ENCODE data around the gene TGFBR3.

The TGFBR3 gene

DNA sequence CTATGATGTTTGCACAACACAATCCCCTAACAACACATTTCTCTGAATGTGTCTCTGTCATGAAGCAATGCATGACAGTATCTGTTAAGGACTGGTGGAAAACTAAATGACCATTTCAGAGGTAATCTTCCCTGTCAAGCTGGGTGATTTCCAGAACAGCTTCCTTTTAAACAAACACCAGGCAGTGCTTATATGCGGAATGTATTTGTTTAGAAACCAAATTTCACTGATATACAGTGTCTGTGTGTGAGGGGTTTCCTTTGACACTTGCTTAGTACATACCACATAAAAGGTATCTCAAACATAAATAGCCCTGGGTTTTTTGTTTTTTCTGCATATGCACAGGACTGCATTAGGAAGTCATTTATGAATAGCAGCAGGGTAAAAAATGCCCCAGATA, 95.6 kb downstream of the TGFBR3 start:
- no peak overlapping the region for H2BK120ac ChIP-seq (ENCODE audit: low read depth, low read length)
- H3K4me2 ChIP-seq (ENCODE audit: insufficient read depth, low read length, poor library complexity, severe bottlenecking) = no peak overlapping the region
- H3K4me3 ChIP-seq (ENCODE audit: low read length in 2 of 2) = no peak overlapping the region
- H3K4me1 ChIP-seq (ENCODE audit: control insufficient read depth in 2 of 2, insufficient read depth in 1 of 2, low read depth in 1 of 2, low read length in 2 of 2) = peaks cover 9 to 18% of the 10 kb centered on the region in 2 donors
- no peak overlapping the region for H2AK5ac ChIP-seq (ENCODE audit: low read depth, low read length)
- H2BK5ac ChIP-seq (ENCODE audit: low read length) = no peak overlapping the region
- DNase-seq (ENCODE audit: low spot score) = no peak
- no peak overlapping the region for H4K91ac ChIP-seq (ENCODE audit: low read depth, low read length, poor library complexity)
- H3K14ac ChIP-seq (ENCODE audit: low read length) = no peak overlapping the region
- H3K79me1 ChIP-seq (ENCODE audit: low read depth, low read length) = no peaks in the 10 kb centered on the region
- H3K23ac ChIP-seq (ENCODE audit: low read depth, low read length, poor library complexity) = no peak overlapping the region
- H3K4ac ChIP-seq (ENCODE audit: low read length) = no peak overlapping the region
- no peaks in the 10 kb centered on the region for H3K36me3 ChIP-seq (replicated peaks in 1 of 2; ENCODE audit: control insufficient read depth in 2 of 2, insufficient read depth in 2 of 2, low read length in 2 of 2)
- peaks cover 0 to 5% of the 10 kb centered on the region in 2 donors for H3K9me3 ChIP-seq (replicated peaks in 1 of 2; ENCODE audit: control insufficient read depth in 2 of 2, insufficient read depth in 1 of 2, low read depth in 1 of 2, low read length in 2 of 2)
- H3K27ac ChIP-seq (replicated peaks; ENCODE audit: low read length) = no peak overlapping the region
- no peak overlapping the region for H4K8ac ChIP-seq (ENCODE audit: low read depth, low read length)
- no peak overlapping the region for H3K18ac ChIP-seq (ENCODE audit: low read length)
- H2BK12ac ChIP-seq (ENCODE audit: low read length) = no peak overlapping the region
- no peak overlapping the region for H3K9ac ChIP-seq (ENCODE audit: low read depth, low read length, poor library complexity)
- no peaks in the 10 kb centered on the region for H3K27me3 ChIP-seq (ENCODE audit: control insufficient read depth in 3 of 3, insufficient read depth in 3 of 3, low read depth in 1 of 3, low read length in 3 of 3)
- WGBS, 2 donors (ENCODE audit: extremely low coverage in 2 of 2, insufficient read length in 2 of 2, insufficient replicate concordance in 1 of 2) = no CpG with 5 or more reads among the region's 1 CpG
- no peak overlapping the region for H2BK15ac ChIP-seq (ENCODE audit: low read length)
- no peak overlapping the region for H2AFZ ChIP-seq (ENCODE audit: low read length)

DNA sequence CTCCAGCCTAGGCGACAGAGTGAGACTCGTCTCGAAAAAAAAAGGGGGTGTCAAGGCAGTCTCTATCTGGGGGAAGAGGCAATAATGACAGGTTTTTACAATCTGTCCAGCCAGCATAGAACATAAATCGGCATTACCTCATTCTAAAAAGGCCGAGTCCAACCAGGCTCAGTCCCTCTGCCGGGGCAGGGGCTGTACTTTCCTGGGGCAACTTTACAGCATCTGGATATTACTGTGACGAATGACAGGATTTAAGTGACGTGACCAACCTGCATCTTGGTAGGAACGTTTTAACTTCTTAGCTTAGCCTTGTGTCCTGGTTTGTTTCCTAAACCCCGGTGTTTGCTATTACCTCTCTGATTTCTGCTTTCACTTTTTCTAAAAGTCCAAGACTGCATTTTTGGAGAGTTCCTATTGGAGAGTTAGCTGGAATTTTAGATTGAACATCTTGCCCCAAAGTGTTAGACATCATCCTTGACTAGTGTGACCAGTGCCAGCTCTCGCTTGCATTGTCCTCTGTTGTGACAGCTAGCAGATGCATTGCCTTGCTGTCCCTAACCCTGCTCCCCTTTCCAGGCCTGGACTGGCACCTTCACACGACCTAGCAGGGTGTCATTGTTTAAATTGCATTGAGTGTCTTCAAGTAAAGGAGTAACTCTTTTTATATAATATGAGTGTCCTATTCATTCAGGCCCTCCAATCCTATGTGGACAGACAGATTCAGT, 96.5 kb downstream of the TGFBR3 start:
- no peak overlapping the region for H2BK120ac ChIP-seq (ENCODE audit: low read depth, low read length)
- no peak for DNase-seq (ENCODE audit: low spot score)
- no peak overlapping the region for H4K91ac ChIP-seq (ENCODE audit: low read depth, low read length, poor library complexity)
- H2BK5ac ChIP-seq (ENCODE audit: low read length) = no peak overlapping the region
- H3K14ac ChIP-seq (ENCODE audit: low read length) = no peak overlapping the region
- H3K4ac ChIP-seq (ENCODE audit: low read length) = no peak overlapping the region
- H3K4me2 ChIP-seq (ENCODE audit: insufficient read depth, low read length, poor library complexity, severe bottlenecking) = no peak overlapping the region
- peaks cover 0 to under 1% of the 10 kb centered on the region in 2 donors for H3K9me3 ChIP-seq (replicated peaks in 1 of 2; ENCODE audit: control insufficient read depth in 2 of 2, insufficient read depth in 1 of 2, low read depth in 1 of 2, low read length in 2 of 2)
- no peak overlapping the region for H3K9ac ChIP-seq (ENCODE audit: low read depth, low read length, poor library complexity)
- H3K4me3 ChIP-seq (ENCODE audit: low read length in 2 of 2) = no peak overlapping the region
- H3K36me3 ChIP-seq (replicated peaks in 1 of 2; ENCODE audit: control insufficient read depth in 2 of 2, insufficient read depth in 2 of 2, low read length in 2 of 2) = no peaks in the 10 kb centered on the region
- H2BK12ac ChIP-seq (ENCODE audit: low read length) = no peak overlapping the region
- H3K23ac ChIP-seq (ENCODE audit: low read depth, low read length, poor library complexity) = no peak overlapping the region
- H4K8ac ChIP-seq (ENCODE audit: low read depth, low read length) = no peak overlapping the region
- no peak overlapping the region for H2BK15ac ChIP-seq (ENCODE audit: low read length)
- H2AK5ac ChIP-seq (ENCODE audit: low read depth, low read length) = no peak overlapping the region
- H3K18ac ChIP-seq (ENCODE audit: low read length) = no peak overlapping the region
- H3K27ac ChIP-seq (replicated peaks; ENCODE audit: low read length) = no peak overlapping the region
- H2AFZ ChIP-seq (ENCODE audit: low read length) = no peak overlapping the region
- H3K79me1 ChIP-seq (ENCODE audit: low read depth, low read length) = no peaks in the 10 kb centered on the region
- no peaks in the 10 kb centered on the region for H3K27me3 ChIP-seq (ENCODE audit: control insufficient read depth in 3 of 3, insufficient read depth in 3 of 3, low read depth in 1 of 3, low read length in 3 of 3)
- peaks cover 9 to 19% of the 10 kb centered on the region in 2 donors for H3K4me1 ChIP-seq (ENCODE audit: control insufficient read depth in 2 of 2, insufficient read depth in 1 of 2, low read depth in 1 of 2, low read length in 2 of 2)
- no CpG with 5 or more reads among the region's 12 CpGs for WGBS, 2 donors (ENCODE audit: extremely low coverage in 2 of 2, insufficient read length in 2 of 2, insufficient replicate concordance in 1 of 2)

DNA sequence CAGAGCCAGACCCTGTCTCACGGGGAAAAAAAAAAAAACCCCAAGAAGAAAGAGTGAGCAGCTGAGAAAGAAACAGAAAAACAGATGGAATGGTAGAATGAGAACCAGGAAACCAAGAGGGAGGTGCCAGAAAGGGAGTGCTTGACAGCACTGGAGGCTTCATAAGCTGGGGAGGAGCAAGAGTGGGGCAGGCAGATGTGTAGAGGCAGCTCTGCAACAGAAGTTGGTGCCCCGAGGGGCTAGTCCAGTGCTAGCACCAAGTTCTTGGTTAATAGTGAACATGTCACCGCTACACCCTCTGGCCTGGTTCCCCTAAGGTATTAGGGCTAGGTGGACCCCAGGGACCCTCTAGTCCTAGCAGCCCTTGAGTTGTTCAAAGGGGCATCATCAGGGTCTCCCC, 98.0 kb downstream of the TGFBR3 start:
- Histone ChIP-seq H2BK12ac (ENCODE audit: low read length) (no peak overlapping the region), H3K18ac (ENCODE audit: low read length) (no peak overlapping the region), H3K4me2 (ENCODE audit: insufficient read depth, low read length, poor library complexity, severe bottlenecking) (no peak overlapping the region), H3K14ac (ENCODE audit: low read length) (no peak overlapping the region), H3K9ac (ENCODE audit: low read depth, low read length, poor library complexity) (no peak overlapping the region), H2AK5ac (ENCODE audit: low read depth, low read length) (no peak overlapping the region), H2BK15ac (ENCODE audit: low read length) (no peak overlapping the region), H2AFZ (ENCODE audit: low read length) (no peak overlapping the region), H2BK120ac (ENCODE audit: low read depth, low read length) (no peak overlapping the region), H3K23ac (ENCODE audit: low read depth, low read length, poor library complexity) (no peak overlapping the region), H4K8ac (ENCODE audit: low read depth, low read length) (no peak overlapping the region), H3K4me1 (ENCODE audit: control insufficient read depth in 2 of 2, insufficient read depth in 1 of 2, low read depth in 1 of 2, low read length in 2 of 2) (peaks cover 9 to 18% of the 10 kb centered on the region in 2 donors), H3K27ac (replicated peaks; ENCODE audit: low read length) (no peak overlapping the region), H4K91ac (ENCODE audit: low read depth, low read length, poor library complexity) (no peak overlapping the region), H3K4ac (ENCODE audit: low read length) (no peak overlapping the region), H3K36me3 (replicated peaks in 1 of 2; ENCODE audit: control insufficient read depth in 2 of 2, insufficient read depth in 2 of 2, low read length in 2 of 2) (no peaks in the 10 kb centered on the region), H2BK5ac (ENCODE audit: low read length) (no peak overlapping the region), H3K79me1 (ENCODE audit: low read depth, low read length) (no peaks in the 10 kb centered on the region), H3K27me3 (ENCODE audit: control insufficient read depth in 3 of 3, insufficient read depth in 3 of 3, low read depth in 1 of 3, low read length in 3 of 3) (no peaks in the 10 kb centered on the region), H3K9me3 (replicated peaks in 1 of 2; ENCODE audit: control insufficient read depth in 2 of 2, insufficient read depth in 1 of 2, low read depth in 1 of 2, low read length in 2 of 2) (no peaks in the 10 kb centered on the region), H3K4me3 (ENCODE audit: low read length in 2 of 2) (no peak overlapping the region)
- WGBS, 2 donors (ENCODE audit: extremely low coverage in 2 of 2, insufficient read length in 2 of 2, insufficient replicate concordance in 1 of 2) = no CpG with 5 or more reads among the region's 3 CpGs
- no peak for DNase-seq (ENCODE audit: low spot score)

DNA sequence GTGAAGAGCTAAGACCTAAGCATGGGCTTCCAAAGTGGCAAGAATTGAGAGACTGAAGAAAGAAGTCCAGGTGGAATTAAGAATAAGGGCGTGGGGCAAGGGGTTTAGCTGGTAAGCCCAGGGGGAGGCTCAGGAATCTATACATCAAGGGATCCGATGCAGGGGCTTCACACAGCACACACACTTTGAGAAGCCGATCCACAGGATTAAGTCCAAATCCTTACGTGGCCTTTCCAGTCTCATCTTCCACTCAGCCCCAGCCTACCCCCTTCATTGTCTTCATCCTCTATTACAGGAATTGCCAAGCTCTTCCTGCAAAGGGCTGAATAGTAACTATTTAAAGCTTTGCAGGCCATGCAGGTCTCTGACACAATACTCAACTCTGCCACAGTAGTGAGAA, 101.3 kb downstream of the TGFBR3 start:
- Histone ChIP-seq H2BK12ac (ENCODE audit: low read length) (no peak overlapping the region), H4K91ac (ENCODE audit: low read depth, low read length, poor library complexity) (no peak overlapping the region), H3K4me1 (ENCODE audit: control insufficient read depth in 2 of 2, insufficient read depth in 1 of 2, low read depth in 1 of 2, low read length in 2 of 2) (peaks cover 1 to 6% of the 10 kb centered on the region in 2 donors), H3K4ac (ENCODE audit: low read length) (no peak overlapping the region), H2BK120ac (ENCODE audit: low read depth, low read length) (no peak overlapping the region), H3K4me2 (ENCODE audit: insufficient read depth, low read length, poor library complexity, severe bottlenecking) (no peak overlapping the region), H3K9ac (ENCODE audit: low read depth, low read length, poor library complexity) (no peak overlapping the region), H3K4me3 (ENCODE audit: low read length in 2 of 2) (no peak overlapping the region), H3K14ac (ENCODE audit: low read length) (no peak overlapping the region), H2AK5ac (ENCODE audit: low read depth, low read length) (no peak overlapping the region), H3K23ac (ENCODE audit: low read depth, low read length, poor library complexity) (no peak overlapping the region), H3K9me3 (replicated peaks in 1 of 2; ENCODE audit: control insufficient read depth in 2 of 2, insufficient read depth in 1 of 2, low read depth in 1 of 2, low read length in 2 of 2) (no peaks in the 10 kb centered on the region), H3K36me3 (replicated peaks in 1 of 2; ENCODE audit: control insufficient read depth in 2 of 2, insufficient read depth in 2 of 2, low read length in 2 of 2) (no peaks in the 10 kb centered on the region), H2AFZ (ENCODE audit: low read length) (no peak overlapping the region), H3K18ac (ENCODE audit: low read length) (no peak overlapping the region), H3K27me3 (ENCODE audit: control insufficient read depth in 3 of 3, insufficient read depth in 3 of 3, low read depth in 1 of 3, low read length in 3 of 3) (no peaks in the 10 kb centered on the region), H2BK5ac (ENCODE audit: low read length) (no peak overlapping the region), H3K79me1 (ENCODE audit: low read depth, low read length) (no peaks in the 10 kb centered on the region), H3K27ac (replicated peaks; ENCODE audit: low read length) (no peak overlapping the region), H4K8ac (ENCODE audit: low read depth, low read length) (no peak overlapping the region), H2BK15ac (ENCODE audit: low read length) (no peak overlapping the region)
- DNase-seq (ENCODE audit: low spot score) = no peak
- WGBS, 2 donors (ENCODE audit: extremely low coverage in 2 of 2, insufficient read length in 2 of 2, insufficient replicate concordance in 1 of 2) = no CpG with 5 or more reads among the region's 4 CpGs

Data from neuronal stem cell (in vitro differentiated cells).